ENCODE measurements around the gene RAB25.
A peak's percentile ranks its signal among the peaks of the same experiment; 100 is the strongest.

RAB25 gene

GRCh38 chr1:156077430-156077760, 16.4 kb downstream of the RAB25 start:
- TF ChIP-seq, protein P1, sequence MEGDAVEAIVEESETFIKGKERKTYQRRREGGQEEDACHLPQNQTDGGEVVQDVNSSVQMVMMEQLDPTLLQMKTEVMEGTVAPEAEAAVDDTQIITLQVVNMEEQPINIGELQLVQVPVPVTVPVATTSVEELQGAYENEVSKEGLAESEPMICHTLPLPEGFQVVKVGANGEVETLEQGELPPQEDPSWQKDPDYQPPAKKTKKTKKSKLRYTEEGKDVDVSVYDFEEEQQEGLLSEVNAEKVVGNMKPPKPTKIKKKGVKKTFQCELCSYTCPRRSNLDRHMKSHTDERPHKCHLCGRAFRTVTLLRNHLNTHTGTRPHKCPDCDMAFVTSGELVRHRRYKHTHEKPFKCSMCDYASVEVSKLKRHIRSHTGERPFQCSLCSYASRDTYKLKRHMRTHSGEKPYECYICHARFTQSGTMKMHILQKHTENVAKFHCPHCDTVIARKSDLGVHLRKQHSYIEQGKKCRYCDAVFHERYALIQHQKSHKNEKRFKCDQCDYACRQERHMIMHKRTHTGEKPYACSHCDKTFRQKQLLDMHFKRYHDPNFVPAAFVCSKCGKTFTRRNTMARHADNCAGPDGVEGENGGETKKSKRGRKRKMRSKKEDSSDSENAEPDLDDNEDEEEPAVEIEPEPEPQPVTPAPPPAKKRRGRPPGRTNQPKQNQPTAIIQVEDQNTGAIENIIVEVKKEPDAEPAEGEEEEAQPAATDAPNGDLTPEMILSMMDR (conservative IDR thresholded peaks at IDR 0.05; ENCODE audit: control insufficient read depth, insufficient read depth, low read depth, low read length) = no peak
- H3K4me3 ChIP-seq (ENCODE audit: control insufficient read depth, low read depth, low read length) = no peak overlapping the region
- no peak for DNase-seq (ENCODE audit: low read depth)

DNA sequence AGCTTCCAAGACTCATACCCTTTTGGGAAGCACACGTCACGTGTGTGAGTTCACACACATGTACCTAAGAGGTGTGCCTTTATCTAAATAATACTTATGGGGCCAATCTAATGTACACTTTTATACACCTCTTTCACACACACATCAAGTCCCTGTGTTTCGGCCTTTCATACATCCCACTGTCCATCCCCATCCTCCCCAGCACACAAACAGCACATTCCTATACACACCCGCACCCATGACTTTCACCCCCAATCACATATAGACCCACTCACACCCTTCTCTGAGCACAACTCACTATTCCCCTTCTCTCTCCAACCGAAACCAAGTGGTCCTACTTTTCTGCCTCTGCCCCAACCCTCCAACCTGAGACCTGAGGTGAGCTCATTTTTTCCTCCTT, 17.8 kb downstream of the RAB25 start:
- TF ChIP-seq, protein P1 (conservative IDR thresholded peaks at IDR 0.05; ENCODE audit: control insufficient read depth, insufficient read depth, low read depth, low read length) = no peak
- no peak for DNase-seq (ENCODE audit: low read depth)
- no peak overlapping the region for H3K4me3 ChIP-seq (ENCODE audit: control insufficient read depth, low read depth, low read length)

- no peak for DNase-seq (ENCODE audit: low read depth)
- TF ChIP-seq, protein P1 (conservative IDR thresholded peaks at IDR 0.05; ENCODE audit: control insufficient read depth, insufficient read depth, low read depth, low read length) = no peak
- H3K4me3 ChIP-seq (ENCODE audit: control insufficient read depth, low read depth, low read length) = no peak overlapping the region
Measured at GRCh38 chr1:156079762-156080161, 18.8 kb downstream of the RAB25 start.

DNA sequence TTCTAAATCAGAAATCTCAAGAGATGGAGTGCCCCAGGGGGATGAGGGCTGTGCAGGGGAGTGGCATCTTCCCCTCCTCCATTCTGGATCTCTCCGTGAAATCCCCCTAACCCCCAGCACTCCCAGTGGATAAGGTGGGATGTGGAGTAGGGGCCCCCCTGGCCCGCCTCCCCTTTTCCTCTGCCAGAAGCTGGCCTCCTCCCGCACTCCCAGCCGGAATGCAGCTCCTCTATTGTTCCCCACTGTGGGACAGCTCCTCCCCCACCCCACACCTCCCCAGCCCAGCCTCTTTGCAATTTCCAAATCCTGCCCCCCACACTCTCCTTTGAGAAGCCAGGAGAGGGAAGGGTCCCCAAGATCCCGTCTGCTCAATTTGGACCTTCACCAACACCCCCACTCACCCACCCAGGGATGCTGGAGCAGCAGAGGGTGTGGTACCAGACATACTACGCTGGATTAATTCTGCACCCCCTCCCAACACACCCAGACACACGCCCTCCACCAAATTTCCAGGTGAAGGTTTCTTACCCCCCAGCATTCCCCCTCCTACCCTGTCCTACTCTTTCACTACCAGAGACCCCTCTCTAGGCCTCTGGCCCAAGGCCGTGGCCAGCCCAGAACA, 19.4 kb downstream of the RAB25 start:
- no peak overlapping the region for H3K4me3 ChIP-seq (ENCODE audit: control insufficient read depth, low read depth, low read length)
- TF ChIP-seq, protein P1 (conservative IDR thresholded peaks at IDR 0.05; ENCODE audit: control insufficient read depth, insufficient read depth, low read depth, low read length) = no peak
- DNase-seq (ENCODE audit: low read depth) = no peak

DNA sequence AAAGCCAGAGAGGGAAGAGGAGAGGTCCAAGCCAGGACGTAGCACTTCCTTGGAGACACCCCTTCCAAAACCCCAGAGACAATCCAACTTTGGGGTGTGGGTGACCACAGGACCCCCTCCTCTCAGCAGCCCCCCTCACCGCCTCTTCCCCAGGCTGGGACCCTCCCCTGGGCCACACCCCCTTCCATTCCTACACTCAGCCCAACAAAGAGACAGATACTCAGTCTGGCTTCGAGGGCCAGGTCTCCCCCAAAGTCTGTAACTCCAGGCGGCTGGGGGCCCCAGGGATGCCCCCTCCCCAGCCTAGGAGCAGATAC, 19.9 kb downstream of the RAB25 start:
- TF ChIP-seq, protein P1 (conservative IDR thresholded peaks at IDR 0.05; ENCODE audit: control insufficient read depth, insufficient read depth, low read depth, low read length) = no peak
- DNase-seq (ENCODE audit: low read depth) = no peak
- H3K4me3 ChIP-seq (ENCODE audit: control insufficient read depth, low read depth, low read length) = peak overlapping the region; percentile 46

DNA sequence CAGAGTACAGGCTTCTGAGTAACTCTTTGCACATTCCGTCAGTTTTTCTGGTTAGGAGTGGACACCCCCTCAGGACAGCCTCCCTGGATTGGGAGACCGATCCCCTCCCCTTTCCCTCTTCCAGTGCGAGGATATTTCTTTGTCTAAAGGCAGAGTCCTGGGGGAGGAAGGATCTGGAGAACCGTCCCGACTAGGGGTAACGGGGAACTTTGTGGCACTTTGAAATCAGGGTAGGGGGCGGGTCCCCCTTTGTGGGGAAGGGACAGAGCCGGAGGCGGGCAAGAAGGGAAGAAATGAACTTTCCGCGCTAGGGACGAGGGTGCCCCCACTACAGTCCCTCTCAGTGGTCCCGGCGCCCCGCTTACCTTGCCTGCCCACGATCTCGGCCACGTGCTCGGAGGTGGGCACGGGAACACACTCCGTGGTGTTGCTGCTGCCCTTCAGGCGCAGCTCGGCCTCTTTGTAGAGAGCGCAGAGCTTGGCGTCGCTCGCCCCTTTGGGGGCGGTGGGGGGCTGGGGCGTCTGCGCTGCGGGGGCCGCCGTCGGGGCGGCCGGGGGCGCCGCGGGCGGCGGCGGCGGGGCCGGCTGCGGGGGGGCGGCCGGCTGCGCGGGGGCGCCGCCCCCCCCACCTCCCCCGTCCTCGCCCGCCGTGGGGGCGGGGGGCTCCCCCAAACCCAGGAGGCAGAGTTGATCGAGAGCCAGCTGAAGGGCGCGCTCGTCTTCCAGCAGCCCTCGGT, 20.4 kb downstream of the RAB25 start:
- DNase-seq (ENCODE audit: low read depth) = no peak
- H3K4me3 ChIP-seq (ENCODE audit: control insufficient read depth, low read depth, low read length) = peak overlapping the region; percentile 79
- TF ChIP-seq, protein P1 (conservative IDR thresholded peaks at IDR 0.05; ENCODE audit: control insufficient read depth, insufficient read depth, low read depth, low read length) = no peak
